HAP-1 (cell line): Measurements from ENCODE around the gene RBM27.
"Not testable (repeated sequence)": the region's sequence is repeated elsewhere in the genome, so short reads cannot be mapped to it uniquely, and the experiment has no call there.

Source experiments
- DNase-seq, 2 experiments: peaks; one replicate each; pipeline ENCODE4 v3.0.0-alpha.2; 2016 to 2020; ENCODE audit warnings: low spot score in 2 of 2
- H3K27me3 ChIP-seq: fragments of 250-450 bp; sonication (Bioruptor Pico); 2 replicates; pipeline ENCODE4 v1.5.1; 2020; ENCODE audit warnings: low read depth, mild to moderate bottlenecking, moderate library complexity
- H3K36me3 ChIP-seq: fragments of 250-450 bp; sonication (Bioruptor Pico); replicated peaks from 2 replicates; pipeline ENCODE4 v1.5.1; 2020; ENCODE audit warnings: mild to moderate bottlenecking
- H3K4me1 ChIP-seq: fragments of 250-450 bp; sonication (Bioruptor Pico); 2 replicates; pipeline ENCODE4 v1.5.1; 2020; ENCODE audit warnings: mild to moderate bottlenecking
- H3K4me3 ChIP-seq: fragments of 250-450 bp; sonication (Bioruptor Pico); 2 replicates; pipeline ENCODE4 v1.5.1; 2020; ENCODE audit warnings: mild to moderate bottlenecking, moderate library complexity
- H3K9me3 ChIP-seq: fragments of 250-450 bp; sonication (Bioruptor Pico); 2 replicates; pipeline ENCODE4 v1.5.1; 2020; ENCODE audit warnings: mild to moderate bottlenecking, moderate library complexity
- in situ Hi-C: fragments of 300-500 bp; cut with MboI; formaldehyde crosslinking; loops from 3 replicates; pipeline ENCODE4 v1.14.3; 2020; ENCODE audit warnings: low sequenced_read_pairs, inconsistent platforms, mixed read lengths

The RBM27 gene, protein sequence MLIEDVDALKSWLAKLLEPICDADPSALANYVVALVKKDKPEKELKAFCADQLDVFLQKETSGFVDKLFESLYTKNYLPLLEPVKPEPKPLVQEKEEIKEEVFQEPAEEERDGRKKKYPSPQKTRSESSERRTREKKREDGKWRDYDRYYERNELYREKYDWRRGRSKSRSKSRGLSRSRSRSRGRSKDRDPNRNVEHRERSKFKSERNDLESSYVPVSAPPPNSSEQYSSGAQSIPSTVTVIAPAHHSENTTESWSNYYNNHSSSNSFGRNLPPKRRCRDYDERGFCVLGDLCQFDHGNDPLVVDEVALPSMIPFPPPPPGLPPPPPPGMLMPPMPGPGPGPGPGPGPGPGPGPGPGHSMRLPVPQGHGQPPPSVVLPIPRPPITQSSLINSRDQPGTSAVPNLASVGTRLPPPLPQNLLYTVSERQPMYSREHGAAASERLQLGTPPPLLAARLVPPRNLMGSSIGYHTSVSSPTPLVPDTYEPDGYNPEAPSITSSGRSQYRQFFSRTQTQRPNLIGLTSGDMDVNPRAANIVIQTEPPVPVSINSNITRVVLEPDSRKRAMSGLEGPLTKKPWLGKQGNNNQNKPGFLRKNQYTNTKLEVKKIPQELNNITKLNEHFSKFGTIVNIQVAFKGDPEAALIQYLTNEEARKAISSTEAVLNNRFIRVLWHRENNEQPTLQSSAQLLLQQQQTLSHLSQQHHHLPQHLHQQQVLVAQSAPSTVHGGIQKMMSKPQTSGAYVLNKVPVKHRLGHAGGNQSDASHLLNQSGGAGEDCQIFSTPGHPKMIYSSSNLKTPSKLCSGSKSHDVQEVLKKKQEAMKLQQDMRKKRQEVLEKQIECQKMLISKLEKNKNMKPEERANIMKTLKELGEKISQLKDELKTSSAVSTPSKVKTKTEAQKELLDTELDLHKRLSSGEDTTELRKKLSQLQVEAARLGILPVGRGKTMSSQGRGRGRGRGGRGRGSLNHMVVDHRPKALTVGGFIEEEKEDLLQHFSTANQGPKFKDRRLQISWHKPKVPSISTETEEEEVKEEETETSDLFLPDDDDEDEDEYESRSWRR

GRCh38 chr5:146203011-146203871 lies at the start of gene RBM27:
RBM27 (plus strand) TSS chr5:146203605; CDS start chr5:146203766, 161 bp downstream.
- in situ Hi-C loops, result no loop called here
- peak; percentile 96 to 99 for DNase-seq
- H3K9me3 ChIP-seq, result no peaks in the 10 kb centered on the region
- H3K27me3 ChIP-seq, result no peaks in the 10 kb centered on the region
- H3K4me3 ChIP-seq, result peak within 1 kb of the TSS; percentile 88
- no peaks in the 10 kb centered on the region for H3K36me3 ChIP-seq
- H3K4me1 ChIP-seq, result peaks cover 18% of the 10 kb centered on the region

DNA sequence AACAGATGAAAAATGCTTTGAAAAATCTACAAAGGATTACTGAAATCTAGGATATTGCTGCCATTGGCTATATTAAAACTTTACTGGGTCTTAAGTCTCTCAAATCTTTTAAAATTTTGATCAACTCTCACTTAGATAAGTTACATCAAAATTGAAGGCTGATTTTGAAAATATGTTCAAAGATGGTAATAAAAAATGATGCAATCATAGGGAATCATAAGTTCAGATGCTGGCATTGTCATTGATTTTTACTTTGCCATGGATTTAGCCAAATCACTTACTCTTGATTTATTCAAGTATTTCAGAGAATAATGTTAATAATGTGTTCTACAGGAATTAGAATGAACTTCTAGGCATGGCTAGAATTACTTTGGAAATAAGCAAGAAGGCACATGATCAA lies 45.1 kb upstream of the RBM27 start:
- Histone ChIP-seq H3K36me3 (peaks cover 84% of the 10 kb centered on the region), H3K4me3 (no peak overlapping the region), H3K9me3 (no peaks in the 10 kb centered on the region), H3K4me1 (no peaks in the 10 kb centered on the region), H3K27me3 (no peaks in the 10 kb centered on the region)
- no peak for DNase-seq
- in situ Hi-C loops, result loop anchor here (25.0 kb wide), 1 partner anchor 304 kb away; no protein-coding TSS in a partner anchor

- in situ Hi-C loops, result loop anchor here (5.0 to 25.0 kb wide), 2 partner anchors 37 to 298 kb away; no protein-coding TSS in a partner anchor
- Histone ChIP-seq H3K36me3 (peaks cover 94% of the 10 kb centered on the region), H3K4me1 (no peaks in the 10 kb centered on the region), H3K4me3 (no peak overlapping the region), H3K27me3 (no peaks in the 10 kb centered on the region), H3K9me3 (no peaks in the 10 kb centered on the region)
- no peak for DNase-seq
These were observed 39.0 kb upstream of the RBM27 start for GRCh38 chr5:146164382-146164781.

GRCh38 chr5:146165460-146165859 lies 37.9 kb upstream of the RBM27 start:
- H3K4me3 ChIP-seq, result no peak overlapping the region
- in situ Hi-C loops, result loop anchor here (25.0 kb wide), 1 partner anchor 297 kb away; no protein-coding TSS in a partner anchor
- H3K27me3 ChIP-seq, result no peaks in the 10 kb centered on the region
- peaks cover 91% of the 10 kb centered on the region for H3K36me3 ChIP-seq
- no peaks in the 10 kb centered on the region for H3K4me1 ChIP-seq
- no peak for DNase-seq
- H3K9me3 ChIP-seq, result no peaks in the 10 kb centered on the region

DNA sequence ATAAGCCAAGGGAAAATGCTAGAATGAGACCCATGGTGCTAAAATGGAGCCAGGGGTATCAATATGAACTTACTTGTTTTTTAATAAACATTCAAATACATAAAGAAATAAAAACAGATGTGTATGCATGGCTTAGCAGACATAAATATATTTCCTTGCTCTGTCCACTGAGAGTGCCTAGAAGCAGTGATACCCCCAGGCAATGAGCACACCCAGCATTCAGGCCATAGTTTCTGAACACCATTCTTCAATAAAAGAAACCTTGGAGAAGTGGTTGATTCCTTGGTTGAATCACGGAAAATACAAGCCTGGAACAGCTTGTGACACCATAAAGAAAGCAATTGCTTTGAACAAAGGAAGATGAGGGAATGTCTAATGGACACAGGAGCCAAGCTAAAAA lies 37.5 kb upstream of the RBM27 start:
- Histone ChIP-seq H3K27me3 (no peaks in the 10 kb centered on the region), H3K9me3 (no peaks in the 10 kb centered on the region), H3K4me3 (no peak overlapping the region), H3K36me3 (peaks cover 91% of the 10 kb centered on the region), H3K4me1 (no peaks in the 10 kb centered on the region)
- in situ Hi-C loops, result loop anchor here (25.0 kb wide), 1 partner anchor 296 kb away; no protein-coding TSS in a partner anchor
- DNase-seq, result no peak

- no peaks in the 10 kb centered on the region for H3K27me3 ChIP-seq
- no peaks in the 10 kb centered on the region for H3K4me1 ChIP-seq
- no peak for DNase-seq
- H3K4me3 ChIP-seq, result no peak overlapping the region
- no peaks in the 10 kb centered on the region for H3K9me3 ChIP-seq
- in situ Hi-C loops, result loop anchor here (25.0 kb wide), 1 partner anchor 293 kb away; no protein-coding TSS in a partner anchor
- H3K36me3 ChIP-seq, result peaks cover 82% of the 10 kb centered on the region
These were observed 34.3 kb upstream of the RBM27 start for GRCh38 chr5:146169076-146169475.

- not testable (repeated sequence) for H3K4me3 ChIP-seq, DNase-seq, H3K9me3 ChIP-seq, H3K4me1 ChIP-seq, H3K27me3 ChIP-seq
- peaks cover 75% of the 10 kb centered on the region for H3K36me3 ChIP-seq
- in situ Hi-C loops, result loop anchor here (25.0 kb wide), 1 partner anchor 289 kb away; no protein-coding TSS in a partner anchor
These were observed 30.4 kb upstream of the RBM27 start for GRCh38 chr5:146173049-146173448.

DNA sequence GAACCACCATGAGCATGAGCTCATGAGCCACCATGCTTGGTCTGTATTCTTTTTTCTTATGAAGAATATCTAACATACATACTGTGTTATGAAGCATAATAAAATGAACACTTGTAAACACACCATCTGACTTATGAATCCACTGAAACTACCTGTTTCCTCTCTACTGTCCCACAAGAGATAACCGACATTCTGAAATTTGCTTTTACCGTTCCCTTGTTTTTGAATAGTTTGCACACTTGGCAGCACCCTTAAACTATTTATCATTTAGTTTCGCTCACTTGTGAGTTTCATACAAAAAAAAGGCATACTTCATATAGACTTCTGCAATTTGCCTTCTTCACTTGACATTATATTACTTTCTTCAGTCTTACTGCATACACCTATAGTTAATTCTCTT lies 29.8 kb upstream of the RBM27 start:
- Histone ChIP-seq H3K4me1 (no peaks in the 10 kb centered on the region), H3K9me3 (no peaks in the 10 kb centered on the region), H3K36me3 (peaks cover 70% of the 10 kb centered on the region), H3K4me3 (no peak overlapping the region), H3K27me3 (no peaks in the 10 kb centered on the region)
- no peak for DNase-seq
- in situ Hi-C loops, result loop anchor here (25.0 kb wide), 1 partner anchor 289 kb away; no protein-coding TSS in a partner anchor

- Histone ChIP-seq H3K36me3 (peaks cover 63% of the 10 kb centered on the region), H3K27me3 (no peaks in the 10 kb centered on the region), H3K4me3 (no peak overlapping the region), H3K4me1 (peaks cover 5% of the 10 kb centered on the region; the same call in 1 of the 2 replicates), H3K9me3 (no peaks in the 10 kb centered on the region)
- in situ Hi-C loops, result no loop called here
- no peak for DNase-seq
These were observed 26.6 kb upstream of the RBM27 start for GRCh38 chr5:146176805-146177204.

GRCh38 chr5:146179696-146180095 lies 23.7 kb upstream of the RBM27 start:
- H3K36me3 ChIP-seq, result peaks cover 47% of the 10 kb centered on the region

DNA sequence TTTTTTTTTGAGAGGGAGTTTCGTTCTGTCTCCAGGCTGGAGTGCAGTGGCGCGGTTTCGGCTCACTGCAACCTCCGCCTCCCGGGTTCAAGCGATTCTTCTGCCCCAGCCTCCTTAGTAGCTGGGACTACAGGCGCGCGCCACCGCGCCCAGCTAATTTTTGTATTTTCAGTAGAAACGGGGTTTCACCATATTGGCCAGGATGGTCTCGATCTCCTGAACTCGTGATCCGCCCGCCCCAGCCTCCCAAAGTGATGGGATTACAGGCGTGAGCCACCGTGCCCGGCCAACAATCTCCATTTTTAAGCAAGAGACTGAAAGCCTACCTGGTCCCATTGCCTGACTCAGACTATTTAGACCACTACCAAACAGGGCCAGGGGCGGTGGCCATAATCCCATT lies 20.0 kb upstream of the RBM27 start:
- H3K27me3 ChIP-seq, H3K9me3 ChIP-seq, in situ Hi-C loops, H3K4me3 ChIP-seq, H3K4me1 ChIP-seq, DNase-seq: not testable (repeated sequence)
- H3K36me3 ChIP-seq, result peaks cover 24% of the 10 kb centered on the region

More at GRCh38 chr5:146179696-146180095, 23.7 kb upstream of the RBM27 start:
- Histone ChIP-seq H3K4me1 (peaks cover 7% of the 10 kb centered on the region), H3K27me3 (no peaks in the 10 kb centered on the region), H3K4me3 (no peak overlapping the region), H3K9me3 (no peaks in the 10 kb centered on the region)
- no peak for DNase-seq
- in situ Hi-C loops, result no loop called here

- no peaks in the 10 kb centered on the region for H3K9me3 ChIP-seq
- H3K4me3 ChIP-seq, result no peak overlapping the region
- DNase-seq, result no peak
- H3K36me3 ChIP-seq, result peaks cover 8% of the 10 kb centered on the region
- in situ Hi-C loops, result no loop called here
- H3K27me3 ChIP-seq, result no peaks in the 10 kb centered on the region
- peaks cover 7% of the 10 kb centered on the region for H3K4me1 ChIP-seq
These were observed 18.2 kb upstream of the RBM27 start for GRCh38 chr5:146185161-146185560.

GRCh38 chr5:146188358-146188757 lies 15.0 kb upstream of the RBM27 start:
- Histone ChIP-seq H3K27me3 (no peaks in the 10 kb centered on the region), H3K4me1 (no peaks in the 10 kb centered on the region; the same call in 1 of the 2 replicates), H3K36me3 (no peaks in the 10 kb centered on the region), H3K4me3 (no peak overlapping the region), H3K9me3 (no peaks in the 10 kb centered on the region)
- DNase-seq, result no peak
- in situ Hi-C loops, result no loop called here
